Activated T-helper 2 cell treated with anti-CD3 and anti-CD28 coated beads, Interferon-gamma antibody, Interleukin-2, Interleukin-4, amounts not matched to agents 10 μg/mL and 5 μg/mL and 100 μg/mL, durations not matched to agents 14 hours and 24 hours and 36 hours (primary cell): Measurements from ENCODE around the gene RASGRF1. TPM values are rescaled to one million over a fixed set of nuclear protein-coding genes. Genes with fewer than 3 reads are reported as not detected.

Source experiments
- DNase-seq: peaks from one replicate; pipeline ENCODE4 v3.0.0; 2021; ENCODE audit warnings: low spot score
- H3K27ac Mint-ChIP-seq: one replicate; pipeline ENCODE4 v1.8.0; 2021; ENCODE audit warnings: mixed read lengths
- H3K27me3 Mint-ChIP-seq: one replicate; pipeline ENCODE4 v1.8.0; 2021; ENCODE audit warnings: low read depth, mixed read lengths
- H3K36me3 Mint-ChIP-seq: one replicate; pipeline ENCODE4 v1.8.0; 2021; ENCODE audit warnings: low read depth, mixed read lengths
- H3K4me1 Mint-ChIP-seq: one replicate; pipeline ENCODE4 v1.8.0; 2021; ENCODE audit warnings: low read depth, mixed read lengths
- H3K4me3 Mint-ChIP-seq: one replicate; pipeline ENCODE4 v1.8.0; 2021; ENCODE audit warnings: low read depth, mild to moderate bottlenecking, moderate library complexity, mixed read lengths
- H3K9me3 Mint-ChIP-seq: one replicate; pipeline ENCODE4 v1.8.0; 2021; ENCODE audit warnings: mixed read lengths
- intact Hi-C: fragments of 100-400 bp; cut with micrococcal nuclease; formaldehyde crosslinking; loops from one replicate; pipeline ENCODE4 v1.15.1; 2023
- total RNA-seq: library from RNA; stranded (reverse); gene quantifications from 2 replicates; pipeline ENCODE4 v1.2.3, GENCODE V29; 2022

RASGRF1 gene
- total RNA-seq, 1 donor from 2014 or later = not detected

DNA sequence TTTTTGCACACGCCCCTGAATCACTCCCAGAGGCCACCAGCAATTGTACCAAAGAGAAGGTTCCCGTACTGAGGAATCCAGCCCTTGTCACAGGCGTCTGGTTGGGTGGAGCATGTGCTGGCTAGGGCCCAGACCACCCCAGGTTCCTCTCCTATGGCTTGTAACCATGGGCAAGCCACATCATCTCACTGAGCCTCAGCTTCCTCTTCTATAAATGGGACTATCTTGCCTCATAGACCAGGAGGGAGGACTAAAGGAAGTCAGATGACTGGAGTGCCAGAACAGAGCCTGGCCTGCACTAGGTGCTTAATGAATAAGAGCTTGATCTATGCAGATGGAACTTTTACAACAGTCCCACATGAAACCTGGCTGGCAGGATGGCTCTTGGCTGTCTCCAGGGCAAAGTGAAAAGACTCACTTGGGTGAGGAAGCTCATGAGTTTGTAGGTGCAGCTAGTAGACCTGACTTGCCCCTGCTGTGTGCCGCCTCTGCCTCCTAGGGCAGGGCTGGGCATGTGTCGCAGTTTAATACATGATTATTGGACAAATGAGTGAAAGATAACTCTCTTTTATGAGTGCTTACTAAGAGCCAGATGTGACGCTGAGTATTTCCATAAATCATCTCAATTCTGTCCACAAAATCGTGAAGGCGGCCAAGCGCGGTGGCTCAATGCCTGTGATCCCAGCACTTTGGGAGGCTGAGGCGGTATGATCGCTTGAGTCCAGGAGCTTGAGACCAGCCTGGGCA, 175.1 kb downstream of the RASGRF1 start:
- Mint-ChIP-seq H3K27ac (no peak overlapping the region), H3K4me1 (peaks cover 12% of the 10 kb centered on the region), H3K36me3 (peaks cover 53% of the 10 kb centered on the region), H3K27me3 (no peaks in the 10 kb centered on the region), H3K9me3 (no peaks in the 10 kb centered on the region), H3K4me3 (no peak overlapping the region)
- intact Hi-C loops = no loop called here
- DNase-seq = no peak

DNA sequence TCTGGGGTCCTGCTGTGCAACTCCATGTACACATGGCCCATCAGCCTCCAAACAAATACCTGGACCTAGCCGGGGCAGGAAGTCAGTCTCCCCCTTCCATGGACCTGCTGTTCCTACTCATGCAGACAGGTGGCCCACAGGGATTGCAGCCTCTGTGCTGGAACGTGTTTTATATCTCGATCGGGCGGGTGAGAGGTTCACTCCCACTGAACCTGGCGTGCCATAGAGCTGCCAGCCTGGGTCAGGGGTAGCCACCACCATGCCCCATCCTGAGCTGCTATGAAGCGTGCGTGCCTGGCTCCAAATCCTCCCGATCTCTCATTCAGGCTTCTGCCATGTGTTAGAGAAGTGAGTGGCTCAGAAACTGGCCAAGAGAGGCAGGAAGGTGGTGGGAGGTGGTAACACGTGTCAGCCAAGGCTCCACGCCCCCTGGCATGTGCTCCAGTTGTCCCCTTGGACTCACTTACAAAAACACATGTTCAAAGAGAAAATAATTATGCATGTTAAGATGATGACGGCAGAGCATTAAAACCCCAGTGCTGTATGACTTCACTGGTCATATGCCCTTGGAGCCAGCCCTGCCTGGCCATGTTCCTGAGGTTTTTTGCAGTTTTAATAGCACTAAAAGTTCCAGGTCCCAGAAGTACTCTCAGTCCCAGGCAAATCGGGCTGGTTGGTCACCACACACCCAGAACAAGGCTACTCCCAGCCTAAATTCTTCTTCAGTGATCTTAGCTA, 176.4 kb downstream of the RASGRF1 start:
- no peaks in the 10 kb centered on the region for H3K9me3 Mint-ChIP-seq
- DNase-seq = no peak
- peaks cover 24% of the 10 kb centered on the region for H3K4me1 Mint-ChIP-seq
- no peak overlapping the region for H3K27ac Mint-ChIP-seq
- intact Hi-C loops = loop anchor here (5.0 kb wide), 1 partner anchor 93 kb away; no protein-coding TSS in a partner anchor
- no peak overlapping the region for H3K4me3 Mint-ChIP-seq
- H3K27me3 Mint-ChIP-seq = no peaks in the 10 kb centered on the region
- peaks cover 62% of the 10 kb centered on the region for H3K36me3 Mint-ChIP-seq

GRCh38 chr15:78913012-78913411, 177.6 kb downstream of the RASGRF1 start:
- Mint-ChIP-seq H3K27me3 (no peaks in the 10 kb centered on the region), H3K27ac (no peak overlapping the region), H3K36me3 (peaks cover 67% of the 10 kb centered on the region), H3K4me3 (no peak overlapping the region), H3K9me3 (no peaks in the 10 kb centered on the region), H3K4me1 (peaks cover 26% of the 10 kb centered on the region)
- intact Hi-C loops = loop anchor here (5.0 kb wide), 1 partner anchor 94 kb away; no protein-coding TSS in a partner anchor
- no peak for DNase-seq

GRCh38 chr15:78912316-78912715, 178.3 kb downstream of the RASGRF1 start:
- intact Hi-C loops = loop anchor here (5.0 kb wide), 1 partner anchor 95 kb away; no protein-coding TSS in a partner anchor
- Mint-ChIP-seq H3K9me3 (no peaks in the 10 kb centered on the region), H3K27ac (no peak overlapping the region), H3K27me3 (no peaks in the 10 kb centered on the region), H3K36me3 (peaks cover 68% of the 10 kb centered on the region), H3K4me1 (peaks cover 26% of the 10 kb centered on the region), H3K4me3 (no peak overlapping the region)
- DNase-seq = no peak

DNA sequence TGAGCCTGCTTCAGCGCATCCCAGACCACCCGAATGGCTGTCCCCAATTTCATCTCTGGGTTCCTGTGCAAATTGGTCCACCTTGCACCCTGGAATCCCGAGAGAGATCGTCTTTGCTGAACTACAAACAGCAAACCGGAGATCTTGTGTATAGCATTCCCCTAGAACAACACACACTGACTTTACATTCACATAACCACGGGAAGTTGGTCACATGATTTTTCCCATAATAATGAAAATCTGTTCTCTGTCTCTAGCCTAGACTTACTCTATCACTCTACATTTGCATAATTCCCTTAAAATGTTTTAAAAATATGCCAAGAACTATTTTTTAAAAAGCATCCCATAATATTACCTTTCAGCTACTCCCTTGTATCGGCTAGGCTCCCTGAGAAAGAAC, 180.3 kb downstream of the RASGRF1 start:
- Mint-ChIP-seq H3K27ac (no peak overlapping the region), H3K36me3 (peaks cover 72% of the 10 kb centered on the region)

More for the DNA sequence above, 180.3 kb downstream of the RASGRF1 start:
- intact Hi-C loops = loop anchor here (2.0 to 5.0 kb wide), 2 partner anchors 71 to 97 kb away; no protein-coding TSS in a partner anchor
- no peak overlapping the region for H3K4me3 Mint-ChIP-seq
- peaks cover 26% of the 10 kb centered on the region for H3K4me1 Mint-ChIP-seq
- no peaks in the 10 kb centered on the region for H3K27me3 Mint-ChIP-seq
- DNase-seq = no peak
- H3K9me3 Mint-ChIP-seq = no peaks in the 10 kb centered on the region

Other genes with a start within 250 kb of the RASGRF1 start
- 293 and 302 TPM in 2 replicates for gene MORF4L1, start 217.9 kb downstream of the RASGRF1 start, total RNA-seq
- 47.1 and 53.8 TPM in 2 replicates for gene CTSH, start 145.7 kb downstream of the RASGRF1 start, total RNA-seq
- not detected in 2 replicates for gene ANKRD34C, start 191.9 kb upstream of the RASGRF1 start, total RNA-seq
- gene TMED3, start 220.3 kb upstream of the RASGRF1 start, total RNA-seq = 49.8 and 51.6 TPM in 2 replicates